Stimulated activated naive CD8-positive, alpha-beta T cell treated with anti-CD3 and anti-CD28 coated beads, Interleukin-15, Interleukin-2, amounts not matched to agents 100 ng/mL and 50 ng/mL, for 24 hours (primary cell): ENCODE results near the gene EFCAB8.

ENCODE experiments used
- H3K27ac Mint-ChIP-seq: one replicate; pipeline ENCODE4 v1.8.0; 2021; ENCODE audit warnings: mild to moderate bottlenecking, mixed read lengths
- H3K27me3 Mint-ChIP-seq: one replicate; pipeline ENCODE4 v1.8.0; 2021; ENCODE audit warnings: mixed read lengths
- H3K36me3 Mint-ChIP-seq: one replicate; pipeline ENCODE4 v1.8.0; 2021; ENCODE audit warnings: low read depth, mixed read lengths
- H3K4me1 Mint-ChIP-seq: one replicate; pipeline ENCODE4 v1.8.0; 2021; ENCODE audit warnings: low read depth, mixed read lengths
- H3K4me3 Mint-ChIP-seq: one replicate; pipeline ENCODE4 v1.8.0; 2021; ENCODE audit warnings: mild to moderate bottlenecking, mixed read lengths
- H3K9me3 Mint-ChIP-seq: one replicate; pipeline ENCODE4 v1.8.0; 2021; ENCODE audit warnings: mixed read lengths

EFCAB8 gene

DNA sequence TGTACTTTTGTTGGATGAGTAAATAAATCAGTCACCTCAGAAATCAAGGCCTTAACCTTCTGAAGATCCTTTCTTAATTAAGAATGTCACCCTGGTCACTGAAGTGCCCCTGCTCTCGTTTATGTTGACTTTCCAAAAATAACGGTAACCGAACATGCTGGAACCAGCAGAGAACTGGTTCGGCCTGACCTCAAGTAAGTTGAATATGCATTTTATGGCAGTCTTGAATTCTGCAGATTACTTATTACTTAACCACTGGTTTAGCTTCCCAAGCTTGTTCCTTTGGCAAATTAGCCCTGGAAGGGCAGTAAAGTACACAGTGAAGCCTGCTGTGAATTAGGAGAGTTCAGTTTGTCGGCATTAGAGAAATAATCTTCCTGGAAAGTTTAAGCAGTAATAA lies 26.7 kb upstream of the EFCAB8 start:
- no peaks in the 10 kb centered on the region for H3K9me3 Mint-ChIP-seq
- H3K36me3 Mint-ChIP-seq: peaks cover 84% of the 10 kb centered on the region
- peaks cover 57% of the 10 kb centered on the region for H3K4me1 Mint-ChIP-seq
- no peaks in the 10 kb centered on the region for H3K27me3 Mint-ChIP-seq
- peak overlapping the region; percentile 47 for H3K4me3 Mint-ChIP-seq
- peak overlapping the region; percentile 45 for H3K27ac Mint-ChIP-seq

DNA sequence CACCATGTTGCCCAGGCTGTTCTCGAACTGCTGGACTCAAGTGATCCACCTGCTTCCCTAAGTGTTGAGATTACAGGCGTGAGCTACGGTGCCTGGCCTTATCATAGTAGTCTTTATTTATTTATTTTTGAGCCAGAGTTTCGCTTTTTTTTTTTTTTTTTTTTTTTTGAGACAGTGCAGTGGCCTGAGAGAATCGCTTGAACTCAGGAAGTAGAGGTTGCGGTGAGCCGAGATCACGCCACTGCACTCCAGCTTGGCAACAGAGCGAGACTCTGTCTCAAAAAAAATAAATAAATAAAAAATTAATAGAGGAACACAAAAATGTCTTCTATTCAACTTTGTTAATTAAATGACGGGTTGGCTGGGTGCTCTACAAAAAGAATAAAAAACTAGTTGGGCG lies 26.1 kb upstream of the EFCAB8 start:
- H3K4me1 Mint-ChIP-seq: peaks cover 57% of the 10 kb centered on the region
- H3K9me3 Mint-ChIP-seq: no peaks in the 10 kb centered on the region
- H3K4me3 Mint-ChIP-seq: peak overlapping the region; percentile 30
- H3K27me3 Mint-ChIP-seq: no peaks in the 10 kb centered on the region
- peak overlapping the region; percentile 67 for H3K27ac Mint-ChIP-seq
- H3K36me3 Mint-ChIP-seq: peaks cover 82% of the 10 kb centered on the region

DNA sequence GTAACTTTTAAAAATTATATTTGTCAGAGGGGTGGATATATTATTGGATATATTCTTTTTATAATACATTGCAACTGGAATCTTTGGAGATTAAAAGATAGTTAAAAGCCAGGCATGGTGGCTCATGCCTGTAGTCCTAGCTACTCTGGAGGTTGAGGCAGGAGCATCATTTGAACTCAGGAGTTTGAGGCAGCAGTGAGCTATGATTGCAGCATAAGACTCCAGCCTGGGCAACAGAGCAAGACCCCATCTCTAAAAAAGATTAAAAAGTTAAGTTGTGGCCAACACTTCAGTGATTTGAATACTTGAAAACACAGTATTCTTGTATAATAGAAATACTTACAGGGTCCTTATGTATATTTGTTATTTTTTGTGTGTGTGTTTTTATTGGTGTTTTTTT lies 23.8 kb upstream of the EFCAB8 start:
- H3K27me3 Mint-ChIP-seq: no peaks in the 10 kb centered on the region
- no peaks in the 10 kb centered on the region for H3K9me3 Mint-ChIP-seq
- H3K36me3 Mint-ChIP-seq: peaks cover 83% of the 10 kb centered on the region
- H3K4me1 Mint-ChIP-seq: peaks cover 53% of the 10 kb centered on the region
- no peak overlapping the region for H3K27ac Mint-ChIP-seq
- H3K4me3 Mint-ChIP-seq: no peak overlapping the region

DNA sequence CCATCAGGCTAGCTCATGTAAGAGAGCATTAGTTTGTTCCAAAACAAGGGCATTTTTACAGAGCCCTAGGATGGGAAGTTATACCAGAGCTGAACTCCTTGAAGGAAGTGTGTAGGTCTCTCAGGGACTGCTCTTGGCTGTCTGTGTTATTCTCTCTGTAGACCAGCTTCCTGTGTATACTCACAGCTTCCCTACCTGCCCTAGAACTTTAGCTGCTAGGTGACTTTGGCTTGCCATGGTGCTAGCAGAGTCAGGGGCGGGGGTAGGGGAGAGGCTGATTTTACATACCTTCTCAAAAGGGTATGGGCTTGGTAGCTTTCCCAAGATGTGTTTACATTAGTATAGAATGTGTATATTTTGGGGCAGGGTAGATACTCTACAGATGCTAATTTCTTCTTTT lies 21.6 kb upstream of the EFCAB8 start:
- Mint-ChIP-seq H3K4me1 (peaks cover 42% of the 10 kb centered on the region), H3K36me3 (peaks cover 75% of the 10 kb centered on the region), H3K4me3 (no peak overlapping the region), H3K9me3 (no peaks in the 10 kb centered on the region), H3K27ac (no peak overlapping the region), H3K27me3 (no peaks in the 10 kb centered on the region)

DNA sequence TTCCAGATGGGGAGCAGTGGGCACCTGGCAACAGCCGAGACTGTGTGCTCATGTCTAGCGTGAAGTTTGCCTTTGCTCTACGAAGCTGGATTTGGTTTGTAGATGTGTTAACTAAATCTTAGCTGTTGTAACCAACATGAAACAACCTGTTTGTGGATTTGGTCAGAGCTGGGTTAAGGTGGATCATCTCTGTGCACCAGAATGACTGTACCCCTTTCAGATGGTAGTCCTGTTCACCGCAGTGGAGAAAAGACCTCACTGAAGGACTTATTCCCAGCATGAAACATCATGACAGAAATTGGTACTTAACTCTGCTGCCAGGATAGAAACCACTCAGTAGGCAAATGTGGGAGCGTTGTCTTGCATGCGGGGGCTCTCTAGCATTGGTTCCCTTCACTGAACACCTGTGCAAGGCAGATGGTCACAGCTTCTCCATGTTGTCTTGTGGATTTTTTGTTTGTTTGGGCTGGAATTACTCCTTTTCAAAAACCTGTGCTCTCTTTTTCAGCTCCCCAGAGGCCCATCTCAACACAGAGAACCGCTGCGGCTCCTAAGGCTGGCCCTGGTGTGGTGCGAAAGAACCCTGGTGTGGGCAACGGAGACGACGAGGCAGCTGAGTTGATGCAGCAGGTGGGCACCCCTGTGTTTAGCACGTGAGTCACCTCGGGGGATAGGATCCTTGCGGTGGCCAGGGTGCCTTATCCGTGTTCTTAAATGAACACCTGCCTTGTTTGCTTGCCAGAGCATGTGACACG lies 19.3 kb upstream of the EFCAB8 start:
- peaks cover 73% of the 10 kb centered on the region for H3K36me3 Mint-ChIP-seq
- H3K4me3 Mint-ChIP-seq: no peak overlapping the region
- H3K9me3 Mint-ChIP-seq: no peaks in the 10 kb centered on the region
- no peaks in the 10 kb centered on the region for H3K27me3 Mint-ChIP-seq
- peaks cover 26% of the 10 kb centered on the region for H3K4me1 Mint-ChIP-seq
- H3K27ac Mint-ChIP-seq: peak overlapping the region; percentile 21

DNA sequence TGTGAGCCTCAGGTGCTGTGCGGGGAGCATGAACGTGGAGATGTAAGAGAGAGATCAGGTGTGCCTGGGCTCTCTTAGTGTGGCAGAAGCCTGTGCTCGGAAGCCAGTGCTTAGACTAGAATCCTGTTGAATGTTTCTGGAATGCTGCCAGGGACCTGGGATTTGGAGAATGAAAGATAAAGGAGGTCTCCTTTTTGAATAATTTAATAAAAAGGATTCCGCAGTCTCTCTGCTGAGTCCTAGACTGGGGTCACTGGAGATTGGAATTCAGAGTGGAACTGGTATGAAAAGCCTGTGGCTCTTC lies 18.8 kb upstream of the EFCAB8 start:
- H3K4me3 Mint-ChIP-seq: no peak overlapping the region
- peaks cover 71% of the 10 kb centered on the region for H3K36me3 Mint-ChIP-seq
- no peaks in the 10 kb centered on the region for H3K27me3 Mint-ChIP-seq
- peak overlapping the region; percentile 21 for H3K27ac Mint-ChIP-seq
- peaks cover 26% of the 10 kb centered on the region for H3K4me1 Mint-ChIP-seq
- no peaks in the 10 kb centered on the region for H3K9me3 Mint-ChIP-seq

DNA sequence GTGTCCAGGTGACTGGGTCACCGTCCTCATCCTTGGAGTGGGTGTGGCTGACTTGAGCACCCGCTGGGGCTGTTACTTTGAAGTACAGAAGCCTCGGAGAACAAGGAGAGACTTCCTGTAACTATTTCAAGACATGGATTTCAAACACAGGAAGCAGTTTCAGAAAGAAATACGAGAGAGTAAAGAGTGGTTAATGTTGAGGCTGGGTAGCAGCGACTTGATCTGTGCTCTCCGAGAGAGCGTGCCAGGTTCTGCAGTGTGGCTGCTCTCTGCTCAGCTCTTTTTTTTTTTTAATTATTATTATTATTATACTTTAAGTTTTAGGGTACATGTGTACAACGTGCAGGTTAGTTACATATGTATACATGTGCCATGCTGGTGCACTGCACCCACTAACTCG lies 17.5 kb upstream of the EFCAB8 start:
- Mint-ChIP-seq H3K27me3 (no peaks in the 10 kb centered on the region), H3K9me3 (no peaks in the 10 kb centered on the region), H3K36me3 (peaks cover 69% of the 10 kb centered on the region), H3K4me3 (no peak overlapping the region), H3K4me1 (peaks cover 26% of the 10 kb centered on the region), H3K27ac (no peak overlapping the region)

DNA sequence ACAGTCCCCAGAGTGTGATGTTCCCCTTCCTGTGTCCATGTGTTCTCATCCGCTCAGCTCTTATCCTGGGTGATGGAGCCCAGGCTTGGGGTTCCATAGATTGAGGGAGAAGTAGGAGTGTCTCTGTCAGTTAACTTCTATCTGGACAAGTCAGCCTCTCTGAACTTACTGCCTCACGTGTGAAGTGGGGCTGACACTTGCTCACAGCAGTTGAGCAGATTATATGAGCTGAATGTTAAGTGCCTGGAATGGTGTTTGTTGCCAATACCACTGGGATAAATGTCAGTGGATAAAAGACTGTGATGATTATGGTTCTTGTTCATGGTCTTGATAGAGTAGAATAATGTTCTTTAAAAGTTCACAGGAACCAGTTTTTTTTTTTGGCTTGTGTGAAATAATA lies 17.1 kb upstream of the EFCAB8 start:
- H3K27ac Mint-ChIP-seq: peak overlapping the region; percentile 28
- no peaks in the 10 kb centered on the region for H3K27me3 Mint-ChIP-seq
- H3K9me3 Mint-ChIP-seq: no peaks in the 10 kb centered on the region
- H3K4me3 Mint-ChIP-seq: no peak overlapping the region
- H3K4me1 Mint-ChIP-seq: peaks cover 26% of the 10 kb centered on the region
- H3K36me3 Mint-ChIP-seq: peaks cover 69% of the 10 kb centered on the region

DNA sequence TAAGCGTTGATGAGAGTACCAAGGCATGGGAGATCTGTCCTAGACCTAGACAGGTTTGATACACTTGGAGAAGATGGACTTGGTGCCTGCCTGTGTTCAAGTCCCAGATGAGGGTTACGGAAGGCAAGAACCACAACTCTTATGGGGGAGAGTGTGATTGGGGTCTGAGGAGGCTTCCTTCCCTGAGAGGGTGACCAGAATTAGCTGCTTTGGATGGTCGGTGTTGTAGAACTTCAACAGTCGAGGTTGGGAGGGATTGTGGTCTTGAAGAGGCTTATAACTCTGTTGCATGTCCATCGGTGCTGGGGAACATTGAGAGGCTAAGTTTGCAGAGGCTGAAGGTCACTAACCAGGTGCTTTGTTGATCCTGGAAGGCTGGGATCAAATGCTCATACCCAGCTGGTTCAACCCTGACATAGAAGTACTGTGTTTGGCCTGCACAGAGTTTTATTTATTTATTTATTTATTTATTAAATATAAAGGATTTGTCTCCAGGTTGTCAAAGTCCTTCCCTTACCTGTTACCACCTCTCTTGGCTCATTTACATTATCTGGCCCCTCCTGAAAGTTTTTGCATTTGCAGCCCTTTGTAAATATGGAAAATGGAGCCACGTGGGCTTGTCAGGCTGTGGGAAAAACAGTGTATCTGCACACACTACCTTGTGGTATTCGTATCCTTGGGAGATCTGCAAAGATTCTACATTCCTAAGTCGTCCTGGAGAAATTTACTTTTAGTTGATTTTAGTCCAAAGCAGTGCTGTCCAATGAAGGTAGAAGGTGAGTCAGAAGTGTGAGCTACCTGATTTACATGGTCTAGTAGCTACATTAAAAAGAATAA lies 15.8 kb upstream of the EFCAB8 start:
- peaks cover 26% of the 10 kb centered on the region for H3K4me1 Mint-ChIP-seq
- no peak overlapping the region for H3K4me3 Mint-ChIP-seq
- H3K36me3 Mint-ChIP-seq: peaks cover 75% of the 10 kb centered on the region
- no peaks in the 10 kb centered on the region for H3K9me3 Mint-ChIP-seq
- H3K27me3 Mint-ChIP-seq: no peaks in the 10 kb centered on the region
- H3K27ac Mint-ChIP-seq: no peak overlapping the region

DNA sequence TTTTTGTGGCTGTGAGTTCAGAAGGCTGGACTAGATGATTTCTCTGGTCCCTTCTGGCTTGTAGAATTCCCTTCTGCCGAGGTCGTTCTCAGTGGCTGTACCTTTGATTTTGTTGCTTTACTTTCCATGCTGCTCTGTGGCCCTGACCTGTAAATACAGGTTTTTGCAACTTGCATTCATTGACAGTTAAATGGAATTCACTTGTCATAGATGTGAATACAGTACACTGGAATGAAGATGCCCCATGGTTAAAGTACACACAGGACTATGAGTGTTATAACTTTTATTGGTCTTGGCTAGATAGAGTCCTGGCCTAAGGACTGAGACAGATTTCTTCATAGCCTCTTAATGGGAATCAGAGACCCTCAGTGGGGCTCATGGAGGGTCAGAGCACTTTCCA lies 12.9 kb upstream of the EFCAB8 start:
- Mint-ChIP-seq H3K27me3 (no peaks in the 10 kb centered on the region), H3K27ac (no peak overlapping the region)

DNA sequence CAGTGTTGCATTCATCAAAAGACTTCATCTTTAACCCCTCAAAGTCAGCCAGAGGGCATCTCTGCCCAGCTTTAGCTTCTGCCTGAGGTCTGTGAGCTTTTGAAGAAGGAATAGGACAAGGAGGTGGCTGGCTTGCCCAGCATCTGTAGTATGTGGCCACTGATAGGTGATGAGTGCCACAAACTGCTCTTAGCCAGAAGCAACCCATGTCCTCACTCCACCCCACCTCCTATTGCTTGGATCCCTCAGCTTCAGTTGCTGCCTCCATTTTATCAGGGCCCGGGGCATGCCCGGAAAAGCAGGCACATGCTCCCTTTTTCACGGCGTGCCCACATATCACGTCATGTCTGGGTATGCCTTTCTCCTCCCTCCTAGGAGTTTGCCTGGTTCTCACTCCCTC lies 11.9 kb upstream of the EFCAB8 start:
- Mint-ChIP-seq H3K27ac (peak overlapping the region; percentile 7), H3K4me3 (no peak overlapping the region), H3K4me1 (peaks cover 3% of the 10 kb centered on the region), H3K9me3 (no peaks in the 10 kb centered on the region), H3K27me3 (no peaks in the 10 kb centered on the region), H3K36me3 (peaks cover 68% of the 10 kb centered on the region)

More for the DNA sequence above, 12.9 kb upstream of the EFCAB8 start:
- Mint-ChIP-seq H3K4me3 (no peak overlapping the region), H3K36me3 (peaks cover 73% of the 10 kb centered on the region), H3K9me3 (no peaks in the 10 kb centered on the region), H3K4me1 (peaks cover 10% of the 10 kb centered on the region)

DNA sequence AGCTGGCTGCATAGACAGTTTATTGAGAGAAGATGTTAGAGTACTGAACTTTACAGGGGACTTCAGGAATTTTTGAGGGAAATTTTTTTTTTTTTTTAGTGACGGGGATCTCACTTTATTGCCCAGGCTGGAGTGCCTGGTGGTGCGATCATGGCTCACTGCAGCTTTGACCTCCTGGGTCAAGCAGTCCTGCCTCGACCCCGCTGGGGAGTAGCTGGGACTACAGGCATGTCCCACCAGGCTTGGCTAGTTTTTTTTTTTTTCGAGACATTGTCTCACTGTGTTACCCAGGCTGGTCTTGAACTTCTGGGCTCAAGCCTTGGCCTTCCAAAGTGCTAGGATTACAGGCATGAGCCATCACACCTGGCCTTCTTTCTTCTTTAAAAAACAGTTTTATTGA lies 10.8 kb upstream of the EFCAB8 start:
- Mint-ChIP-seq H3K36me3 (peaks cover 68% of the 10 kb centered on the region), H3K27me3 (no peaks in the 10 kb centered on the region), H3K9me3 (no peaks in the 10 kb centered on the region), H3K27ac (no peak overlapping the region), H3K4me1 (peaks cover 3% of the 10 kb centered on the region), H3K4me3 (no peak overlapping the region)

DNA sequence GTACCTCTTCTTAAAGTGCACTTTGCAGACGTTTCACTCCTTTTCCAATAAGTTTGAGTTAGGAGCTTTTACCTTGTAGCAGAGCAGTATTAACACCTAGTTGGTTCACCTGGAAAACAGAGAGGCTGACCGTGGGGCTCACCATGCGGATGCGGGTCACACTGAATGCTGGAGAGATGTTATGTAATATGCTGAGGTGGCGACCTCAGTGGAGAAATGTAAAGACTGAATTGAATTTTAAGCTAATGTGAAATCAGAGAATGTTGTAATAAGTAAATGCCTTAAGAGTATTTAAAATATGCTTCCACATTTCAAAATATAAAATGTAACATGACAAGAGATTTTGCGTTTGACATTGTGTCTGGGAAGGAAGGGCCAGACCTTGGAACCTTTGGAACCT lies 9.9 kb upstream of the EFCAB8 start:
- H3K4me1 Mint-ChIP-seq: no peaks in the 10 kb centered on the region
- peaks cover 68% of the 10 kb centered on the region for H3K36me3 Mint-ChIP-seq
- no peaks in the 10 kb centered on the region for H3K27me3 Mint-ChIP-seq
- no peak overlapping the region for H3K4me3 Mint-ChIP-seq
- no peak overlapping the region for H3K27ac Mint-ChIP-seq
- H3K9me3 Mint-ChIP-seq: no peaks in the 10 kb centered on the region

DNA sequence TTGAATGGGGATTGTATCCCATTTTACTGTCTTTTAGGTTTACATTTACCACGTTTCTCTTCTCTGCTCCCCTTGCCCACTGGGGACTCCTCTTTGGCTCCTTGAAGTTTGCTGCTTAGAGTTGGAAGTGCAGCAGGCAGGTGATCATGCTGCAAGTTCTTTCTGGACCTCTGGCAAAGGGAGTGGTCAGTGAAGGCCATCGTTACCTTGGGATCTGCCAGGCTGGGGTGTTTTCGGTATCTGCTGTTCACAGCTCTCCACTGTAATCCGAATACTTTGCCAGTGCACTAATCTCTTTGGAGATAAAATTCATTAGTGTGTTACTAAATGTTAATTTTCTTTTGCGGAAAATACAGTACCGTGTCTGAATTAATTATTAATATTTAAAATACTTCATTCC lies 9.1 kb upstream of the EFCAB8 start:
- Mint-ChIP-seq H3K9me3 (no peaks in the 10 kb centered on the region), H3K4me3 (no peak overlapping the region), H3K27ac (no peak overlapping the region), H3K36me3 (peaks cover 64% of the 10 kb centered on the region), H3K27me3 (no peaks in the 10 kb centered on the region), H3K4me1 (peaks cover 5% of the 10 kb centered on the region)

DNA sequence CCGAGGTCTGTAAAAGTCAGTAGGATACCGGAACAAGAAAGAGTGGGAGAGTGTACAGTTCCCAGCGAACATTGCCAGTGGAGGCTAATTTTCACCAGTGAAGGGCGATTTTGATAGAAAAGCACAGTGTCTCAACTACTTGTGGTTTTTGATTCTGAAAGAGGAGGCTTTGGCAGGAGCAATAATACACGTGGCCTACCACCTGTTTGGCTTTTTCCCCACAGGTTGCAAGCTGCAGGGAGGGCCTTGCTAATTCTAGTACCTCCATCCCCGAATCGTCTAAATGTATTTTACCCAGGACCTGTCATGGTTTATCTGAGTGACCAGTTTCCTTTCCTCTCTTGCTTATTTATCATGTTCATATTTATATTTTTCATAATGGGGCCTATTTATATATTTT lies 3.3 kb upstream of the EFCAB8 start:
- Mint-ChIP-seq H3K9me3 (no peaks in the 10 kb centered on the region), H3K36me3 (peaks cover 55% of the 10 kb centered on the region), H3K4me1 (peaks cover 23% of the 10 kb centered on the region), H3K4me3 (no peak overlapping the region), H3K27ac (peak overlapping the region; percentile 78), H3K27me3 (no peaks in the 10 kb centered on the region)
